CD4-positive, alpha-beta T cell (primary cell): ENCODE data around the gene ZNF865. TPM values are rescaled to one million over a fixed set of nuclear protein-coding genes. Genes with fewer than 3 reads are reported as not detected.
A peak's percentile ranks its signal among the peaks of the same experiment; 100 is the strongest.

Experiments
- ATAC-seq: fragments of 200-7000 bp; cut with Tn5 transposase; one replicate; pipeline ENCODE4 v1.10.0; 2022; ENCODE audit warnings: mild to moderate bottlenecking; ENCODE audit not compliant: poor library complexity
- CTCF ChIA-PET: fragments of 350-600 bp; sonication (Branson Sonifier 250); formaldehyde crosslinking; loops from one replicate; lab custom pipeline; 2021; ENCODE audit warnings: antibody characterized with exemption, inconsistent platforms; lab: Charles Lee
- POLR2A ChIA-PET: fragments of 350-600 bp; sonication (Branson Sonifier 250); formaldehyde crosslinking; loops from one replicate; lab custom pipeline; 2021; ENCODE audit warnings: antibody characterized with exemption, inconsistent platforms; lab: Charles Lee
- DNase-seq, 14 experiments: peaks; one replicate each; pipeline ENCODE4 v3.0.0-alpha.2; 2013 to 2020; ENCODE audit warnings: mixed read lengths in 2 of 14
- H3K27ac ChIP-seq, 2 donors: one replicate each; pipeline versions ENCODE4 v1.5.1 to v1.7.0; 2013; ENCODE audit warnings: low read length in 2 of 2, low read depth in 1 of 2, mild to moderate bottlenecking in 1 of 2
- H3K27me3 ChIP-seq, 2 experiments: 1 replicate in 1 of 2; 2 replicates in 1 of 2; pipeline versions ENCODE4 v1.6.1 to v1.7.0; 2013; ENCODE audit warnings: low read length in 2 of 2, control low read depth in 1 of 2, mild to moderate bottlenecking in 1 of 2, moderate library complexity in 1 of 2; ENCODE audit not compliant: insufficient read depth in 2 of 2, control insufficient read depth in 1 of 2
- H3K36me3 ChIP-seq: one replicate; pipeline ENCODE4 v1.6.1; 2013; ENCODE audit warnings: low read length, control low read depth; ENCODE audit not compliant: insufficient read depth
- H3K4me1 ChIP-seq: one replicate; pipeline ENCODE4 v1.6.1; 2013; ENCODE audit warnings: low read length, control low read depth; ENCODE audit not compliant: insufficient read depth
- H3K4me3 ChIP-seq: one replicate; pipeline ENCODE4 v1.5.1; 2013; ENCODE audit warnings: mild to moderate bottlenecking, low read length, moderate library complexity
- H3K9me3 ChIP-seq, 2 experiments: 1 replicate in 1 of 2; 2 replicates in 1 of 2; pipeline versions ENCODE4 v1.6.1 to v1.7.0; 2013; ENCODE audit warnings: low read length in 2 of 2, mild to moderate bottlenecking in 2 of 2, control low read depth in 1 of 2, moderate library complexity in 1 of 2; ENCODE audit not compliant: control insufficient read depth in 1 of 2, insufficient read depth in 1 of 2
- H3K27ac Mint-ChIP-seq: one replicate; pipeline ENCODE4 v1.8.0; 2020; ENCODE audit warnings: mixed read lengths
- H3K27me3 Mint-ChIP-seq: one replicate; pipeline ENCODE4 v1.8.0; 2021; ENCODE audit warnings: mixed read lengths
- H3K36me3 Mint-ChIP-seq: one replicate; pipeline ENCODE4 v1.8.0; 2021; ENCODE audit warnings: low read depth, mixed read lengths
- H3K4me1 Mint-ChIP-seq: one replicate; pipeline ENCODE4 v1.8.0; 2021; ENCODE audit warnings: low read depth, mixed read lengths
- H3K4me3 Mint-ChIP-seq: one replicate; pipeline ENCODE4 v1.8.0; 2020; ENCODE audit warnings: mild to moderate bottlenecking, mixed read lengths
- H3K9me3 Mint-ChIP-seq: one replicate; pipeline ENCODE4 v1.8.0; 2020; ENCODE audit warnings: mixed read lengths
- intact Hi-C, 2 experiments: fragments of 100-400 bp; cut with DNase I in 1 of 2; cut with micrococcal nuclease in 1 of 2; formaldehyde crosslinking; loops; one replicate each; pipeline versions ENCODE4 v1.15.1 to v1.9.0; 2023 to 2025; cut with DNase I, micrococcal nuclease
- total RNA-seq, 174 experiments: library from RNA in 2 of 174; stranded (reverse) in 2 of 174; gene quantifications; one replicate each; pipeline ENCODE4 v1.2.3 and lab custom pipeline; 2021 to 2026
- TF ChIP-seq, protein P1 (sequence below): fragments of 200-600 bp; IDR thresholded peaks from one replicate; pipeline ENCODE4 v1.8.0; 2022; ENCODE audit warnings: antibody characterized with exemption, mild to moderate bottlenecking

ZNF865 gene
- total RNA-seq, 2 experiments from 2014 or later, result 12.0 to 12.9 TPM

DNA sequence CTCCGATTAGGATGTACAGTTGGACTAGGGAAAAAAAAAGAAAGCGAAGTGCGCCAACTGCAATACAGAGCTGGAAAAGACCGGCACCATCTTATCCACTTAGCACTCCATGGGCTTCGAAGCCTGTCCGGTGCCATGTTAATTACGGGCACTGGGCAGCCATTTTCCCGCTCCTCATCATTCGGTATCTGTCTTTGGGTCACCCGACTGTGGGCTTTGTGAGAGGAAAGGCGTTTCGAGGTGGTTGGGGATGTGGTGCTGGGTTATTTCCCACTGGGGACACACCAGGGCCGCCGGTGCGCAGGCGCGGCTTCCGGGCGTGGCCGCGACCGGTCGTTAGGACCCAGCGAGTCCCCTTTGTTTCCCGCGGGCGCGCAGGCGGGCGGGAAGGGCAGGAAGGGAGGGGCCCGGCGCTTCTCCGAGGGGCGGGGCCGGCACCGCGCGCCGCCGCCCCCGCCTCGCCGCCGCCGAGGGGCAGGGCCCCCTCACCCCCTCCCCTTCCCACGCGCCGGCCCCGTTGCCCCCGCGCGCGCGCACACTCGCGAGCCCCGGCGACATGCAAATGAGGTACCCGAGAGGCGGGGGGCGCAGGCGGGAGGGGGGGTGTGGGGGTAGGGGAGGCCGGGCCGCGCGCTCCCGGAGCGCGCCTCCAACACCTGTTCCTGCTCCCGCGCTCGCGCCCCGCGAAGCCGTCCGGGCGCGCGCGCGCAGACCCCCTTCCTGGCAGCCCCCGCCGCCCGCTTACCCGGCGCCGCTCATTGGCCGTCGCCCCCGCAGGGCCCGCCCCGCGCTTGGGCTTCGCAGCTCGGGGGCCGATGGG lies 5.4 kb upstream of the ZNF865 start, which contains the start of gene ZNF524:
ZNF524 (plus strand) TSS at position 447 of the 820 bp plus-strand sequence. CDS start 1,825 bp downstream, outside the sequence.
- intact Hi-C loops, result loop anchor here (1.0 to 10.0 kb wide), 9 partner anchors 13 to 345 kb away; partner anchors contain the start of genes BRSK1 (in 1 of the 2), HSPBP1 (in 1 of the 2), KMT5C (in 1 of the 2) and PPP6R1 (in 1 of the 2)
- POLR2A ChIA-PET, result interaction anchor here (0.6 to 2.9 kb wide), 25 partner anchors 13 to 482 kb away, joined by 3 to 42 read pairs (median 8); partner anchors contain the start of genes HSPBP1, ISOC2, KMT5C and PPP1R12C
- peak; percentile 65 for ATAC-seq
- Histone ChIP-seq H3K27ac (peak within 1 kb of the TSS; percentile 95 to 97), H3K4me1 (peaks cover 39% of the 10 kb centered on the region), H3K9me3 (no peaks in the 10 kb centered on the region), H3K36me3 (peaks cover 16% of the 10 kb centered on the region), H3K27me3 (no peaks in the 10 kb centered on the region), H3K4me3 (peak within 1 kb of the TSS; percentile 95)
- CTCF ChIA-PET, result interaction anchor here (1.0 to 2.3 kb wide), 7 partner anchors 27 to 124 kb away, joined by 3 to 17 read pairs (median 6); partner anchors contain the start of gene ZNF628
- TF ChIP-seq, protein P1, sequence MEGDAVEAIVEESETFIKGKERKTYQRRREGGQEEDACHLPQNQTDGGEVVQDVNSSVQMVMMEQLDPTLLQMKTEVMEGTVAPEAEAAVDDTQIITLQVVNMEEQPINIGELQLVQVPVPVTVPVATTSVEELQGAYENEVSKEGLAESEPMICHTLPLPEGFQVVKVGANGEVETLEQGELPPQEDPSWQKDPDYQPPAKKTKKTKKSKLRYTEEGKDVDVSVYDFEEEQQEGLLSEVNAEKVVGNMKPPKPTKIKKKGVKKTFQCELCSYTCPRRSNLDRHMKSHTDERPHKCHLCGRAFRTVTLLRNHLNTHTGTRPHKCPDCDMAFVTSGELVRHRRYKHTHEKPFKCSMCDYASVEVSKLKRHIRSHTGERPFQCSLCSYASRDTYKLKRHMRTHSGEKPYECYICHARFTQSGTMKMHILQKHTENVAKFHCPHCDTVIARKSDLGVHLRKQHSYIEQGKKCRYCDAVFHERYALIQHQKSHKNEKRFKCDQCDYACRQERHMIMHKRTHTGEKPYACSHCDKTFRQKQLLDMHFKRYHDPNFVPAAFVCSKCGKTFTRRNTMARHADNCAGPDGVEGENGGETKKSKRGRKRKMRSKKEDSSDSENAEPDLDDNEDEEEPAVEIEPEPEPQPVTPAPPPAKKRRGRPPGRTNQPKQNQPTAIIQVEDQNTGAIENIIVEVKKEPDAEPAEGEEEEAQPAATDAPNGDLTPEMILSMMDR, result no peak
- no peaks in the 10 kb centered on the region for H3K9me3 Mint-ChIP-seq
- H3K27me3 Mint-ChIP-seq, result no peaks in the 10 kb centered on the region
- H3K4me3 Mint-ChIP-seq, result peak within 1 kb of the TSS; percentile 99
- H3K36me3 Mint-ChIP-seq, result peaks cover 56% of the 10 kb centered on the region
- H3K4me1 Mint-ChIP-seq, result peaks cover 29% of the 10 kb centered on the region
- DNase-seq, result peak; percentile 66 to 94 (median 80)
- peak within 1 kb of the TSS; percentile 95 for H3K27ac Mint-ChIP-seq

DNA sequence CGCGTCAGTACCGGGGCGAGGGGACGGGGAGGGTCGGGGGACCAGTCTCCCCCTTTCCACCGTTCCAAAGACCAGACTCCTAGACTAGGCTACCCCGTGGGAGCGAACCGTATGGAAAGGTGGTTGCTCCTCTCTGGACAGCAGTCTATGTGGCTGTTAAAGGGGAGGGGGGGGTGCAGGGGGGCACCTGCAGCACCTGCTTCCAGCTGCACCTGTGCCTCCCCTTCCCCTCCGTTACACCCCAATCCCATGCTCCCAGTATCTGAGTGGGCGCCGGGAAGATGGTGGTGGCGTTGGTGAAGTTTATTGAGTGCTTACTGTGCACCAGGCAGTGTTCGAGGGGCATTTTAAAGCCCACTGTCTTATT lies 4.8 kb upstream of the ZNF865 start:
- Histone ChIP-seq H3K27ac (peak overlapping the region; percentile 68 to 95), H3K4me3 (peak overlapping the region; percentile 63), H3K4me1 (peaks cover 39% of the 10 kb centered on the region), H3K27me3 (no peaks in the 10 kb centered on the region), H3K36me3 (peaks cover 10% of the 10 kb centered on the region), H3K9me3 (no peaks in the 10 kb centered on the region)
- intact Hi-C loops, result loop anchor here in 1 of 2 experiments (10.0 kb wide), 2 partner anchors 196 to 346 kb away; partner anchors contain the start of genes PPP6R1 and UBE2S
- Mint-ChIP-seq H3K4me1 (peaks cover 29% of the 10 kb centered on the region), H3K36me3 (peaks cover 50% of the 10 kb centered on the region), H3K27me3 (no peaks in the 10 kb centered on the region), H3K9me3 (no peaks in the 10 kb centered on the region), H3K4me3 (peak overlapping the region; percentile 90), H3K27ac (peak overlapping the region; percentile 83)
- ChIA-PET CTCF (interaction anchor here (2.1 to 2.3 kb wide), 2 partner anchors 32 to 97 kb away, joined by 11 to 17 read pairs; no protein-coding TSS in a partner anchor), POLR2A (interaction anchor here (1.2 to 2.9 kb wide), 6 partner anchors 14 to 341 kb away, joined by 3 to 38 read pairs (median 13); partner anchors contain the start of genes U2AF2 and ZNF579)
- TF ChIP-seq, protein P1, result no peak
- DNase-seq (no peak), ATAC-seq (no peak)

DNA sequence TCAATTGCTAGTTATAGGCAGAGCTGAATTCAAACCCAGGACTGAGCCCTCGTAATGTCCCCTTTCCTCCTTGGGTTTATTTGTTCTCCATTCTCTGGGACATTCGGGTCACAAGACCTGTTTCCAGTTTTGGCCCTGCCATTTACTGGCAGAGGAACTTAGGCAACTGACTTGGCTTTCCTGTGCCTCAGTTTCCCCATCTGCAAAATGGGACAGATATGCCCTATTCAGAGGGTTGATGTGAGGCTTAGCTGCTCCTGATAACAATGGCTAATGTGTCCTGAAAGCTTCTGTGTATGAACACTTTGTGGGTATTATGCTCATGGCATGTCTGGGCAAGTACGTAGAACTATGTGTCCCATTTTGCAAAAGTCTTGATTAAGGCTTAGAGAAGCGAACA lies 4.4 kb upstream of the ZNF865 start:
- CTCF ChIA-PET, result no interaction called here
- H3K9me3 ChIP-seq, result no peaks in the 10 kb centered on the region
- Mint-ChIP-seq H3K4me1 (peaks cover 32% of the 10 kb centered on the region), H3K36me3 (peaks cover 50% of the 10 kb centered on the region), H3K27ac (peak overlapping the region; percentile 83), H3K27me3 (no peaks in the 10 kb centered on the region), H3K4me3 (peak overlapping the region; percentile 90), H3K9me3 (no peaks in the 10 kb centered on the region)
- intact Hi-C loops, result loop anchor here in 1 of 2 experiments (10.0 kb wide), 2 partner anchors 196 to 346 kb away; partner anchors contain the start of genes PPP6R1 and UBE2S
- H3K27me3 ChIP-seq, result no peaks in the 10 kb centered on the region
- H3K27ac ChIP-seq, result peak overlapping the region in 1 of 2 donors; percentile 68
- H3K4me1 ChIP-seq, result peaks cover 44% of the 10 kb centered on the region
- POLR2A ChIA-PET, result interaction anchor here (1.2 to 2.9 kb wide), 6 partner anchors 16 to 342 kb away, joined by 3 to 38 read pairs (median 10); partner anchors contain the start of genes U2AF2, ZNF579 and ZNF784
- no peak for ATAC-seq
- TF ChIP-seq, protein P1, result no peak
- peaks cover 6% of the 10 kb centered on the region for H3K36me3 ChIP-seq
- peak in 1 of 14 experiments; percentile 29 for DNase-seq
- H3K4me3 ChIP-seq, result peak overlapping the region; percentile 63
